Stimulated activated CD8-positive, alpha-beta memory T cell treated with anti-CD3 and anti-CD28 coated beads, Interleukin-15, amount 100 ng/mL, for 4 hours (primary cell): ENCODE data around the gene SEC31A.
"Not testable (repeated sequence)": the region's sequence is repeated elsewhere in the genome, so short reads cannot be mapped to it uniquely, and the experiment has no call there.

Experiments used
- DNase-seq, 2 donors: peaks; one replicate each; pipeline ENCODE4 v3.0.0-alpha.2; 2020; ENCODE audit warnings: low read depth in 2 of 2

SEC31A gene

GRCh38 chr4:82892467-82892802, 1.5 kb upstream of the SEC31A start:
- DNase-seq = no peak

GRCh38 chr4:82891707-82892466, 934 bp upstream of the SEC31A start:
- DNase-seq = no peak

GRCh38 chr4:82890528-82890900, 439 bp downstream of the SEC31A start:
- no peak for DNase-seq

GRCh38 chr4:82889287-82889686, 1.7 kb downstream of the SEC31A start:
- no peak for DNase-seq

- no peak for DNase-seq
These were observed 4.6 kb downstream of the SEC31A start for GRCh38 chr4:82886147-82886942.

GRCh38 chr4:82885410-82885809, 5.5 kb downstream of the SEC31A start:
- no peak for DNase-seq

GRCh38 chr4:82868572-82868971, 22.4 kb downstream of the SEC31A start:
- no peak for DNase-seq

- DNase-seq = no peak
These were observed 24.1 kb downstream of the SEC31A start for GRCh38 chr4:82866706-82867385.

- not testable (repeated sequence) for DNase-seq
These were observed 24.9 kb downstream of the SEC31A start for GRCh38 chr4:82866033-82866432.

GRCh38 chr4:82865592-82865991, 25.4 kb downstream of the SEC31A start:
- no peak for DNase-seq

GRCh38 chr4:82864336-82864979, 26.5 kb downstream of the SEC31A start:
- DNase-seq = no peak

GRCh38 chr4:82861529-82861928, 29.4 kb downstream of the SEC31A start:
- DNase-seq = no peak

GRCh38 chr4:82860487-82860886, 30.5 kb downstream of the SEC31A start:
- not testable (repeated sequence) for DNase-seq

GRCh38 chr4:82852751-82853285, 38.1 kb downstream of the SEC31A start:
- no peak for DNase-seq

GRCh38 chr4:82851885-82852750, 38.8 kb downstream of the SEC31A start:
- DNase-seq = no peak

GRCh38 chr4:82851318-82851717, 39.6 kb downstream of the SEC31A start:
- no peak for DNase-seq

- DNase-seq = no peak
These were observed 40.3 kb downstream of the SEC31A start for GRCh38 chr4:82850684-82851083.

- no peak for DNase-seq
These were observed 42.2 kb downstream of the SEC31A start for GRCh38 chr4:82848706-82849105.

- DNase-seq = no peak
These were observed 48.4 kb downstream of the SEC31A start for GRCh38 chr4:82842593-82842992.

- DNase-seq = no peak
These were observed 51.3 kb downstream of the SEC31A start for GRCh38 chr4:82839624-82840023.
